Measurements from ENCODE around the gene RSPH4A.

GRCh38 chr6:116596815-116597214, 19.5 kb upstream of the RSPH4A start:
- TF ChIP-seq CTCF (IDR thresholded peaks at IDR 0.05; ENCODE audit: control extremely low read depth in 1 of 3, insufficient read depth in 1 of 3, low read depth in 1 of 3, low read length in 3 of 3) = no peak
- TF ChIP-seq SIN3A (conservative IDR thresholded peaks at IDR 0.05 in 1 of 2, IDR thresholded peaks at IDR 0.05 in 1 of 2; ENCODE audit: low read depth in 1 of 2, low read length in 2 of 2) = no peak
- TF ChIP-seq POLR2A (IDR thresholded peaks at IDR 0.05; ENCODE audit: control extremely low read depth in 1 of 2, low read depth in 2 of 2, low read length in 2 of 2) = no peak
- TF ChIP-seq PHF8 (conservative IDR thresholded peaks at IDR 0.05; ENCODE audit: low read depth, low read length) = no peak
- no peak for TF ChIP-seq RXRA (IDR thresholded peaks at IDR 0.05; ENCODE audit: insufficient read depth, low read depth, low read length)
- no peak for TF ChIP-seq EZH2 (IDR thresholded peaks at IDR 0.05; ENCODE audit: low read depth, low read length, severe bottlenecking)
- no peak for TF ChIP-seq GTF2F1 (IDR thresholded peaks at IDR 0.05; ENCODE audit: borderline replicate concordance, low read depth, low read length)
- no peak for TF ChIP-seq TAF1 (IDR thresholded peaks at IDR 0.05; ENCODE audit: low read depth, low read length)
- no peak for TF ChIP-seq RAD21 (IDR thresholded peaks at IDR 0.05 in 1 of 2, conservative IDR thresholded peaks at IDR 0.05 in 1 of 2; ENCODE audit: low read depth in 2 of 2, low read length in 2 of 2)
- no peak for TF ChIP-seq TBP (IDR thresholded peaks at IDR 0.05; ENCODE audit: low read depth, low read length)
- no peak for TF ChIP-seq CHD2 (IDR thresholded peaks at IDR 0.05; ENCODE audit: low read length)
- TF ChIP-seq HDAC6 (IDR thresholded peaks at IDR 0.05; ENCODE audit: low read depth, low read length) = no peak
- no peak for TF ChIP-seq HDAC2 (IDR thresholded peaks at IDR 0.05; ENCODE audit: borderline replicate concordance in 1 of 2, low read depth in 2 of 2, low read length in 2 of 2)
- TF ChIP-seq EP300 (IDR thresholded peaks at IDR 0.05; ENCODE audit: borderline replicate concordance in 1 of 2, low read depth in 2 of 2, low read length in 2 of 2) = no peak

Data from H1 (cell line).